MG63 (cell line): ENCODE results near the gene UVSSA. TPM values are rescaled to one million over a fixed set of nuclear protein-coding genes. Genes with fewer than 3 reads are reported as not detected.

Experiments used
- DNase-seq: peaks from one replicate; pipeline ENCODE4 v3.0.0-alpha.2; 2020
- H3K27me3 ChIP-seq: fragments of 250-450 bp; sonication (Bioruptor Pico); 2 replicates; pipeline ENCODE4 v1.5.1; 2020; ENCODE audit warnings: mild to moderate bottlenecking, moderate library complexity
- H3K36me3 ChIP-seq: fragments of 250-450 bp; sonication (Bioruptor Pico); 2 replicates; pipeline ENCODE4 v1.5.1; 2020; ENCODE audit warnings: mild to moderate bottlenecking, moderate library complexity
- H3K4me3 ChIP-seq: fragments of 250-450 bp; sonication (Bioruptor Pico); 2 replicates; pipeline ENCODE4 v1.5.1; 2020; ENCODE audit warnings: mild to moderate bottlenecking, moderate library complexity
- H3K9me3 ChIP-seq: fragments of 250-450 bp; sonication (Bioruptor Pico); 2 replicates; pipeline ENCODE4 v1.5.1; 2020; ENCODE audit warnings: mild to moderate bottlenecking, moderate library complexity
- total RNA-seq: library from RNA; depleted of rRNA; stranded (reverse); fragments of >200 nt; shearing (Covaris generic); gene quantifications from 2 replicates; pipeline ENCODE4 v1.2.3, GENCODE V29; 2014; ENCODE audit warnings: low replicate concordance

Gene UVSSA
- total RNA-seq, 1 experiment from 2014 or later, result 1.2 TPM

GRCh38 chr4:1375051-1375721, 28.2 kb downstream of the UVSSA start:
- DNase-seq, result no peak
- Histone ChIP-seq H3K27me3 (no peaks in the 10 kb centered on the region), H3K36me3 (no peaks in the 10 kb centered on the region), H3K9me3 (no peaks in the 10 kb centered on the region), H3K4me3 (no peak overlapping the region)

DNA sequence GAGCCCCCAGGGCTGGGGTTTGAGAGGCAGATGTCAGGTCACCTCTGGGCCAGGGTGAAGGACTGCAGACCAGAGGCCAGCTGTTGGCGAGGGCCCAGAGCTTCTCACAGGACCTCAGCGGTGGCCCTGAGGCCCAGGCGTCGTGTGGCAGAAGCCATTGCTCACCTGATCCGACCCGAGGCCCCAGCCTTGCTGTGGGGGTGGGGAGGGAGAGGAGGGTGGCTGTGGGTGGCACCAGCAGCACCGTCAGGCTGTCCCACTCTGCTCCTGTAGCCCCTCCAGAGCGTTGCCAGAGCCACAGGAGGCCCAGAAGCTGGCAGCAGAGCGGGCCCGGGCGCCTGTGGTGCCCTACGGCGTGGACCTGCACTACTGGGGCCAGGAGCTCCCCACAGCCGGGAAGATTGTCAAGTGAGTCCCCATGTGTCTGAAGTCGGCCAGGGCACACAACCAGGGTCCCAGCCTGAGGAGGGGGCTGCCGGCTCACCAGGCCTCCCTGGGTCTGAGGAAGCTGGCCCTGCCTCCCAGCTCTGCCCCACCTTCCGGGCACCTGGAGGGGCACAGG, 28.8 kb downstream of the UVSSA start:
- H3K9me3 ChIP-seq, result no peaks in the 10 kb centered on the region
- H3K36me3 ChIP-seq, result no peaks in the 10 kb centered on the region
- no peak for DNase-seq
- H3K27me3 ChIP-seq, result no peaks in the 10 kb centered on the region
- no peak overlapping the region for H3K4me3 ChIP-seq

- Histone ChIP-seq H3K27me3 (no peaks in the 10 kb centered on the region), H3K4me3 (no peak overlapping the region), H3K9me3 (no peaks in the 10 kb centered on the region), H3K36me3 (no peaks in the 10 kb centered on the region)
- no peak for DNase-seq
These were observed 29.4 kb downstream of the UVSSA start for GRCh38 chr4:1376391-1376840.

- H3K9me3 ChIP-seq, result no peaks in the 10 kb centered on the region
- H3K27me3 ChIP-seq, result no peaks in the 10 kb centered on the region
These were observed 30.0 kb downstream of the UVSSA start for GRCh38 chr4:1376841-1377605.

DNA sequence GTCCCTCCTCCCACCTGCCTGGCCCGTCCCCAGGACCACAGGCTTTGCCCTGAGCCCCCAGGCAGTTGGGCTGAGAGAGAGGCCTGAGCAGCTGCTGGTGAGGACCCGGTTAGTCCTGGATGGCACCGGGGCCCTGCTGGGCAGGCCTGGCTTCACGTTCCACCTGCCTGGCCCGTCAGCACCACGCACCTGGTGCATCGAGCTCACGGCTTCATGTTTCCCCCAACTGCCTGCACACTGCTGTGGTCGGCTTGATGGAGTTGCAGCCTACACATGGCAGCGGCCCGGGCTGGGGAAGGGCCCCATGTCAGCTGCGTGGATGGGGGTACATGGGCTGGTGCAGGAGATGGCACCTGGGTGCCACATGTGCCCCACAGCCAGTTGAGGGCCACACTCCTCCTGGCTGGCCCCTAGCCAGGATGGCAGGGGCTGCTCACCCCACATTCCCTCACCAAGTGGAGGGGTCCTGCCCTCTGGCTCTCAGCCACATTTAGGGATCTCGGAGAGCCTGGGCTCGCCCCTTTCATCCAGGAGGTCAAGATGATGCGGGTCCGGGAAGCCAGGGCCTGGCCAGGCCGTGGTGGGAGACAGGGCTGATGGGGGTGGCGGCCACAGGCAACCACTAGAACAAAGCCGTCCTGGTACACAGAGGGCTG, 30.7 kb downstream of the UVSSA start:
- Histone ChIP-seq H3K4me3 (no peak overlapping the region), H3K36me3 (no peaks in the 10 kb centered on the region), H3K27me3 (no peaks in the 10 kb centered on the region), H3K9me3 (no peaks in the 10 kb centered on the region)
- DNase-seq, result no peak

More at GRCh38 chr4:1376841-1377605, 30.0 kb downstream of the UVSSA start:
- no peaks in the 10 kb centered on the region for H3K36me3 ChIP-seq
- DNase-seq, result no peak
- H3K4me3 ChIP-seq, result no peak overlapping the region

GRCh38 chr4:1378559-1379231, 31.7 kb downstream of the UVSSA start:
- no peaks in the 10 kb centered on the region for H3K9me3 ChIP-seq
- no peaks in the 10 kb centered on the region for H3K36me3 ChIP-seq
- no peaks in the 10 kb centered on the region for H3K27me3 ChIP-seq
- no peak overlapping the region for H3K4me3 ChIP-seq
- no peak for DNase-seq

GRCh38 chr4:1379351-1379781, 32.4 kb downstream of the UVSSA start:
- H3K36me3 ChIP-seq, result no peaks in the 10 kb centered on the region
- DNase-seq, result no peak
- H3K9me3 ChIP-seq, result no peaks in the 10 kb centered on the region
- H3K27me3 ChIP-seq, result no peaks in the 10 kb centered on the region
- no peak overlapping the region for H3K4me3 ChIP-seq

DNA sequence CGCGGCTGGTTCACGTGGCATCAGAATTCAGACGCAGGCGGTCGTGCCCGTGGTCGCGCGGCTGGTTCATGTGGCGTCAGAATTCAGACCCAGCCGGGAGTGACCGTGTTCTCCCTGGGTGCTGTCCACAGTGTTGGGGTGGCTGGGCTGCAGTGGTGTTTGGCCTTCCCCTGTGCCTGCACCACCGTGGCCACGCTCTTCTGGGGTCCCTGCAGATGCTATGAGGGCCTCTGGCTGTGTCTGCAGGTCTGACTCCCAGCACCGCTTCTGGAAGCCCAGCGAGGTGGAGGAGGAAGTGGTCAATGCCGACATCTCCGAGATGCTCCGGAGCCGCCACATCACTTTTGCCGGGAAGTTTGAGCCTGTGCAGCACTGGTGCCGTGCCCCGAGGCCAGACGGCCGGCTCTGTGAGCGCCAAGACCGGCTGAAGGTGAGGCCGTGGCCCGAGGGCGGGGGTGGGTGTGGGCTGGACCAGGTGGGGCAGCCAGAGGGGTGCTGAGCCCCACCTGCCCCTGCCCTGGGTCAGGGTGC, 32.9 kb downstream of the UVSSA start:
- no peaks in the 10 kb centered on the region for H3K36me3 ChIP-seq
- H3K9me3 ChIP-seq, result no peaks in the 10 kb centered on the region
- no peak overlapping the region for H3K4me3 ChIP-seq
- DNase-seq, result no peak
- no peaks in the 10 kb centered on the region for H3K27me3 ChIP-seq

DNA sequence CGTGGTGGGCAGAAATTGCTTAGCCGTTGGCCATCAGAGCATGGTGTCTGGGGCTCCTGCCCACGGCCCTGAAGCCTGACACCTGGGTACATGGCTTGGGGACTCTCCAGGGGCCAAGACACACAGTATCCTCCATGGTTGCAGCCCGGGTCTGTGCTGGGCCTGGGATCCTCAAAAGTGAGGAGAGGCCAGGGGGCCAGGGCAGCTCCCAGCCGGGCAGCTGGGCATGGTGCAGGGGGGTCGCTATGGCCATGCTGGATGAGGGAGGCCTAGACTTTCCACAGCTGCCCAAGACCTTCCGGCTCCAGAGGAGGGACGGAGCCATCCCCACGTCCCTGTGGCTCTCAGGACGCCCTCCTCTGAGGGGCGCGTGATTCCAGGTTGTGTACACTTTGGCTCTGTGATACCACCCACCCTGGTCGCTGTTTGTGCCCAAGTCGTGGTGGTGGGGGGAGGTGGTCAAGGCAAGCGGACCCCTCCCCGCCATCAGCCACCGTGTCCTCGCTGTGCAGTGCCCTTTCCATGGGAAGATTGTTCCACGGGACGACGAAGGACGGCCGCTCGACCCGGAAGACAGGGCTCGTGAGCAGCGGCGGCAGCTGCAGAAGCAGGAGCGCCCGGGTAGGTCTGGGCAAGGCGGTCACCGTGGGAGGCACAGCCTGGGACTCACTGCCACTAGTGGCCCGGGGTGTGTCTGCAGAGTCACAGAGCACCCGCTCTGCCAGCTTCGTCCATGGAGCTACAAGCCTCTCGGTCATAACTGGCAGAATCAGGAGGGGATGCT, 33.6 kb downstream of the UVSSA start:
- H3K36me3 ChIP-seq, result no peaks in the 10 kb centered on the region
- DNase-seq, result no peak
- no peak overlapping the region for H3K4me3 ChIP-seq
- H3K27me3 ChIP-seq, result no peaks in the 10 kb centered on the region
- H3K9me3 ChIP-seq, result no peaks in the 10 kb centered on the region

DNA sequence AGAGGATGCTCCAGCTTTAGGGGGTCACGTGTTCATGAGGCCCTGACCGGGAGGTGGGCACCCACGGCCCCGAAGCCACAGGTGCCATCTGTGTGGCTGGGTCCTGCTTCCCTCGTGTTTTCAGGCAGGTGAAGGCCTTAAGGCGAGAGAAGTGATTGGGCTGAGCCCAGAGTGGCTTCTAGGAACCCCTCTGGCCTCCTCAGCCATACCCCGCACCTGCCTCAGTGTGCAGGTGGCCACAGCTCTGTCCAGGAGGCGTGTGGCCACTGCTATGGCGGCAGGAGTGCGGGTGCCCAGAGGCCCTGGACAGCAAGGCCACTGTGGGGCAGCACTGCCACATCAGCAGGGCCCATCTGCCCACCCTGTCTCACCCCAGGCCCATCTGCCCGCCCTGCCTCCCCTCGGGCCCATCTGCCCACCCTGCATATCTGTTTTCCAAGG, 34.2 kb downstream of the UVSSA start:
- no peaks in the 10 kb centered on the region for H3K36me3 ChIP-seq
- DNase-seq, result no peak
- H3K27me3 ChIP-seq, result no peaks in the 10 kb centered on the region
- H3K9me3 ChIP-seq, result no peaks in the 10 kb centered on the region
- no peak overlapping the region for H3K4me3 ChIP-seq

GRCh38 chr4:1381944-1382541, 35.0 kb downstream of the UVSSA start:
- no peaks in the 10 kb centered on the region for H3K36me3 ChIP-seq
- no peak for DNase-seq
- no peaks in the 10 kb centered on the region for H3K27me3 ChIP-seq
- no peak overlapping the region for H3K4me3 ChIP-seq
- no peaks in the 10 kb centered on the region for H3K9me3 ChIP-seq

DNA sequence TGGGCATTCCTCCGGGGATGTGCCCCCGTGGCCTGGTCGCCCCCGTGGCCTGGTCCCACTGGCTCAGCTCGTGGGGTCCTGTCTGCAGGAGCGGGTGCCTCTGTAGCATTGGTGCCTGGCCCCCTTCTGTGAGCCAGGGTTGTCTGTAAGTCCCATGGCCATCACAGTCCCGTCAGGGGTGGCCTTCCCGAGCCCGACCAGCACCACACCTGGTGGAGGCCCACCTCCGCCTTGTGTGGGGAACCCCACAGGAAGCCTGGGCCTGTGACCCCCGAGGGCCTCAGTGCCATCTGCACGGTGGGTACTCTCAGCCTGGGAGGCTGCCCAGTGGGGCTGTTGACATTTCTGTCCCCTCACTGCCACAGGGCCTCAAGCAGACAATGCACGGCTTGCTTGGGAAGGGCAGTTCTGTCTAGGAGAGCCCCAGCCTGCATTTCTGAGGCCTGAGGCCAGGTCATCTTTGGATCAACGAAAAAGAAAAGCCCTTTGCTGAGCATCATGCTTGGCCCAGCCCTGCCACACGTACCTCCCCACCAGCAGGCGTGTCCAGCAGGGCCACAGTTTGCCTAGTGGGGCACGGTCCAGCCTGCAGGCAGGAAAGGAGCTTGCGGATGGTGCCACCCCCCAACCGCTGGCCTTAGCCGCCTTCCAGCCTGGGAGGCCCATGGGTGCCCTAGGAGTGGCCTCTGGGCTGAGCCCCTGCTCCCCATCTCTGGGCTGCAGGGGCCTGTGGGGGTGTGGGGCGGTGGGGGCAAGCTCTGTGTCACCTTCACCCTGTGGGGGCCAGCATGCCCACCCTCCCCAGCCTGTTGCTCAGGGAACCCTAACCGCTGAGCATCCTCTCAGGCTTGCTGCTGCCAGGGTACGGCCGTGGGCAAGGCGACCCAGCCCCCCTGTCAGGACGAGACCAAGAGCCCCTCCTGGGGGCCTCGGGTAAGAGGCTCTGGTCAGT, 36.0 kb downstream of the UVSSA start:
- H3K36me3 ChIP-seq, result no peaks in the 10 kb centered on the region
- no peaks in the 10 kb centered on the region for H3K27me3 ChIP-seq
- DNase-seq, result no peak
- H3K4me3 ChIP-seq, result no peak overlapping the region
- no peaks in the 10 kb centered on the region for H3K9me3 ChIP-seq

DNA sequence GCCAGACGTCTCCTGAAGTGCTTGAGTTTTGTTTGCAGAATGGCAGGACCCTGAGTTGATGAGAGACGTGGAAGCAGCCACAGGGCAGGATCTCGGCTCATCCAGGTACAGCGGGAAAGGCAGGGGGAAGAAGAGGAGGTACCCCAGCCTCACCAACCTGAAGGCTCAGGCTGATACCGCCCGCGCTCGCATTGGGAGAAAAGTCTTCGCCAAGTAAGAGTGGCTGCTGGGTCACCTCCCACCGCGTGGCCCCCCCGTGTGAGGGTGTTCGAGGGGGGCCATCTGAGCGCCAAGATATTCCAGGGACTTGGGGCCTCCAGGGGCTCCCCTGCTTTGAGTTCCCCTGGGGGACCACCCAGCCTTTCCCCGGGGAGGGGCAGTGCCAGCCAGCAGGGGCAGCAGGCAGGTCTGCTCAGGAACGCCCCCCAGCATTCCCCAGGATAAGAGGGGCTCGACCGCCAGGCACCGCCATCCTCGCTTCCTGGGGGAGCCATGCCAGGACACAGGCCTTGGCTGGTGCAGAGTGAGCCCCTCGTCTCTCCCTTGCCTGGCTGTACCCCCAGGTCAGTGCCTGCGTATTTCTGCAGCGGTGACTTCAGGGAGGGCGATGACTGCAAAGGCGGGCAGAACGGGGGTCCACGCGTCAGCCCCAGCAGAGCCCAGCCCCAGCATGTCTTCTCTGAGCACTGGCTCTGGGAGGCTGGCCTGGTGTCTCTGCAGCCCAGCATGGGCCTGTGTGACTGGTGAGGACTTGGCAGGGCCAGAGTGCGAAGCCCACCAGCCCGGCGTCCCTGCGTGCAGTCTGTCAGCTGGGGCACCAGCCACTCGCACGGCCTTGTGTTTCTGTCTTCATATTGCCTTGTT, 37.0 kb downstream of the UVSSA start:
- DNase-seq, result no peak
- Histone ChIP-seq H3K36me3 (no peaks in the 10 kb centered on the region), H3K4me3 (no peak overlapping the region), H3K27me3 (no peaks in the 10 kb centered on the region), H3K9me3 (no peaks in the 10 kb centered on the region)
